Nephron progenitor cell (in vitro differentiated cells): ENCODE data around the gene TMEM108.

Source experiments
- DNase-seq: peaks from one replicate; pipeline ENCODE4 v3.0.0; 2021
- H3K27ac Mint-ChIP-seq: 2 replicates; pipeline ENCODE4 v1.8.0; 2021; ENCODE audit warnings: mild to moderate bottlenecking, moderate library complexity, mixed read lengths
- H3K27me3 Mint-ChIP-seq: 2 replicates; pipeline ENCODE4 v1.8.0; 2021; ENCODE audit warnings: mild to moderate bottlenecking, low read depth, mixed read lengths; ENCODE audit not compliant: poor library complexity
- H3K36me3 Mint-ChIP-seq: 2 replicates; pipeline ENCODE4 v1.8.0; 2021; ENCODE audit warnings: low read depth, mixed read lengths
- H3K4me1 Mint-ChIP-seq: 2 replicates; pipeline ENCODE4 v1.8.0; 2021; ENCODE audit warnings: mixed read lengths
- H3K4me3 Mint-ChIP-seq: 2 replicates; pipeline ENCODE4 v1.8.0; 2021; ENCODE audit warnings: mild to moderate bottlenecking, moderate library complexity, mixed read lengths
- H3K9me3 Mint-ChIP-seq: 2 replicates; pipeline ENCODE4 v1.8.0; 2021; ENCODE audit warnings: mild to moderate bottlenecking, moderate library complexity, mixed read lengths
- CTCF ChIP-seq: fragments of 200-600 bp; sonication (generic); IDR thresholded peaks from 2 replicates; pipeline ENCODE4 v1.5.0; 2021; ENCODE audit warnings: antibody characterized with exemption

The TMEM108 gene

GRCh38 chr3:133135306-133135705 is 97.1 kb downstream of the TMEM108 start:
- no peak for DNase-seq
- Mint-ChIP-seq H3K27ac (no peak overlapping the region), H3K9me3 (no peaks in the 10 kb centered on the region), H3K4me1 (peaks cover 13% of the 10 kb centered on the region), H3K36me3 (no peaks in the 10 kb centered on the region), H3K4me3 (no peak overlapping the region), H3K27me3 (no peaks in the 10 kb centered on the region)
- TF ChIP-seq CTCF = no peak

- DNase-seq = no peak
- no peak for TF ChIP-seq CTCF
- Mint-ChIP-seq H3K36me3 (no peaks in the 10 kb centered on the region), H3K4me1 (peaks cover 13% of the 10 kb centered on the region), H3K9me3 (no peaks in the 10 kb centered on the region), H3K4me3 (no peak overlapping the region), H3K27ac (no peak overlapping the region), H3K27me3 (no peaks in the 10 kb centered on the region)
These were observed 98.2 kb downstream of the TMEM108 start for GRCh38 chr3:133136114-133137041.

GRCh38 chr3:133137042-133137996 is 99.1 kb downstream of the TMEM108 start:
- peak overlapping the region; percentile 29 for H3K27ac Mint-ChIP-seq
- no peaks in the 10 kb centered on the region for H3K9me3 Mint-ChIP-seq
- TF ChIP-seq CTCF = no peak
- no peaks in the 10 kb centered on the region for H3K36me3 Mint-ChIP-seq
- H3K27me3 Mint-ChIP-seq = no peaks in the 10 kb centered on the region
- peaks cover 13% of the 10 kb centered on the region for H3K4me1 Mint-ChIP-seq
- DNase-seq = no peak
- H3K4me3 Mint-ChIP-seq = no peak overlapping the region

- Mint-ChIP-seq H3K9me3 (no peaks in the 10 kb centered on the region), H3K27me3 (no peaks in the 10 kb centered on the region), H3K27ac (no peak overlapping the region), H3K4me3 (no peak overlapping the region), H3K36me3 (no peaks in the 10 kb centered on the region), H3K4me1 (peaks cover 13% of the 10 kb centered on the region)
- TF ChIP-seq CTCF = no peak
- no peak for DNase-seq
These were observed 99.8 kb downstream of the TMEM108 start for GRCh38 chr3:133138017-133138416.

GRCh38 chr3:133152056-133152455 is 113.9 kb downstream of the TMEM108 start:
- peaks cover 3% of the 10 kb centered on the region for H3K27me3 Mint-ChIP-seq
- no peak overlapping the region for H3K4me3 Mint-ChIP-seq
- peaks cover 18% of the 10 kb centered on the region for H3K9me3 Mint-ChIP-seq
- no peaks in the 10 kb centered on the region for H3K4me1 Mint-ChIP-seq
- H3K27ac Mint-ChIP-seq = no peak overlapping the region
- DNase-seq = no peak
- peaks cover 6% of the 10 kb centered on the region for H3K36me3 Mint-ChIP-seq
- TF ChIP-seq CTCF = no peak
